RWPE1 (cell line): Measurements from ENCODE around the gene FAM98C.
A peak's percentile ranks its signal among the peaks of the same experiment; 100 is the strongest.

Experiments used
- CTCF ChIA-PET: fragments of 350-600 bp; sonication (Branson Sonifier 250); formaldehyde crosslinking; extraction: SDS; loops from one replicate; lab custom pipeline; 2021; lab: Yijun Ruan, JAX
- POLR2A ChIA-PET: fragments of 400-600 bp; formaldehyde crosslinking; extraction: SDS; loops from one replicate; lab custom pipeline; 2020; ENCODE audit warnings: antibody characterized with exemption; ENCODE audit not compliant: low non-redundant PET; lab: Yijun Ruan, JAX
- DNase-seq: peaks from one replicate; pipeline ENCODE4 v3.0.0; 2012; ENCODE audit warnings: low spot score
- H3K27ac ChIP-seq: fragments of 450-650 bp; 2 replicates; pipeline ENCODE4 v1.5.1; 2017
- TF ChIP-seq, protein P1 (sequence below): fragments of 450-650 bp; conservative IDR thresholded peaks from 2 replicates; pipeline ENCODE4 v1.5.1; 2017; ENCODE audit warnings: low read depth, mild to moderate bottlenecking

FAM98C gene

DNA sequence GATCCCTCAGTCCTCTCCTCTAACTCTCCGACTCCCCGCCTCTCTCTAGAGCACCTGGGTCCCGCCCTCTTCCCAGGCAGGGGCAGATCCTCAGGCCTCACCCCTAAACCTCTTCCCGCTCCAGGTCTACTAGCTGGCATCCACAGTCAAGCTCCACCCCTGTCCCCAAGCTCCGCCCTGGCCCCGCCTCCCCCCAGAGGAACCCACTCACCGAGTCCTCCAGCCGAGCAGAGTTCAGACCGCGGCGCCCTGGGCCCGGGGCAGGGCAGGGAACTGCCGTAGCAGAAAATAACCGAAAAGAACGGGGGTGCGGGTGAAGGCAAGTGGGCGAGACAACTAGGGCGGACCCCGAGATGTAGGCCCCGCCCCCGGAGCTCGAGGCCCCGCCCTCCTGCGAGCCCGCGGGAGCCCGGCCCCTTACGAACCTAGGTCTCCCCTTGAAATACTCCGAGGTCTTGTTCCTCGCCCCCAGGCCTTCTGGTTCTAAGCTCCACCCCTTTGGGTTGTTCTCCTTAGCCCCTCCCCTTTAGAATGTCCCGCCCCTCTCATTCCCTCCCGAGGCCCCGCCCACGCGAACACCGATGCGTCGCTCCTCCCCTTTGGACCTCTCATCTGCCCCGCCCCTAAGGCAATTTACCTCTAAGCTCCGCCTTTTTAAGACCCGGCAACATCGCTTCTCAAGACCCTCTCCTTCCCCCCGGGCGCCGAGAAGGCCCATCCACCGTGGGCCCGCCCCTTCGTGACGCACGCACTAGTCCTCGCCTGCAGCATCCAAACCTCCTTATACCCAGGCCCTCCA, 15.1 kb upstream of the FAM98C start, which contains the start of gene GGN:
GGN (minus strand) TSS at position 485 of the 799 bp plus-strand sequence. CDS start 773 bp downstream, outside the sequence.
- ChIA-PET CTCF (interaction anchor here (0.6 to 0.7 kb wide), 2 partner anchors 28 to 519 kb away, joined by 4 read pairs; no protein-coding TSS in a partner anchor), POLR2A (interaction anchor here (0.6 to 1.7 kb wide), 4 partner anchors 13 to 145 kb away, joined by 3 to 14 read pairs (median 8); partner anchors contain the start of genes CATSPERG and PSMD8)
- TF ChIP-seq, protein P1, sequence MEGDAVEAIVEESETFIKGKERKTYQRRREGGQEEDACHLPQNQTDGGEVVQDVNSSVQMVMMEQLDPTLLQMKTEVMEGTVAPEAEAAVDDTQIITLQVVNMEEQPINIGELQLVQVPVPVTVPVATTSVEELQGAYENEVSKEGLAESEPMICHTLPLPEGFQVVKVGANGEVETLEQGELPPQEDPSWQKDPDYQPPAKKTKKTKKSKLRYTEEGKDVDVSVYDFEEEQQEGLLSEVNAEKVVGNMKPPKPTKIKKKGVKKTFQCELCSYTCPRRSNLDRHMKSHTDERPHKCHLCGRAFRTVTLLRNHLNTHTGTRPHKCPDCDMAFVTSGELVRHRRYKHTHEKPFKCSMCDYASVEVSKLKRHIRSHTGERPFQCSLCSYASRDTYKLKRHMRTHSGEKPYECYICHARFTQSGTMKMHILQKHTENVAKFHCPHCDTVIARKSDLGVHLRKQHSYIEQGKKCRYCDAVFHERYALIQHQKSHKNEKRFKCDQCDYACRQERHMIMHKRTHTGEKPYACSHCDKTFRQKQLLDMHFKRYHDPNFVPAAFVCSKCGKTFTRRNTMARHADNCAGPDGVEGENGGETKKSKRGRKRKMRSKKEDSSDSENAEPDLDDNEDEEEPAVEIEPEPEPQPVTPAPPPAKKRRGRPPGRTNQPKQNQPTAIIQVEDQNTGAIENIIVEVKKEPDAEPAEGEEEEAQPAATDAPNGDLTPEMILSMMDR, result no peak
- DNase-seq, result peak; percentile 98
- H3K27ac ChIP-seq, result peak within 1 kb of the TSS; percentile 94

DNA sequence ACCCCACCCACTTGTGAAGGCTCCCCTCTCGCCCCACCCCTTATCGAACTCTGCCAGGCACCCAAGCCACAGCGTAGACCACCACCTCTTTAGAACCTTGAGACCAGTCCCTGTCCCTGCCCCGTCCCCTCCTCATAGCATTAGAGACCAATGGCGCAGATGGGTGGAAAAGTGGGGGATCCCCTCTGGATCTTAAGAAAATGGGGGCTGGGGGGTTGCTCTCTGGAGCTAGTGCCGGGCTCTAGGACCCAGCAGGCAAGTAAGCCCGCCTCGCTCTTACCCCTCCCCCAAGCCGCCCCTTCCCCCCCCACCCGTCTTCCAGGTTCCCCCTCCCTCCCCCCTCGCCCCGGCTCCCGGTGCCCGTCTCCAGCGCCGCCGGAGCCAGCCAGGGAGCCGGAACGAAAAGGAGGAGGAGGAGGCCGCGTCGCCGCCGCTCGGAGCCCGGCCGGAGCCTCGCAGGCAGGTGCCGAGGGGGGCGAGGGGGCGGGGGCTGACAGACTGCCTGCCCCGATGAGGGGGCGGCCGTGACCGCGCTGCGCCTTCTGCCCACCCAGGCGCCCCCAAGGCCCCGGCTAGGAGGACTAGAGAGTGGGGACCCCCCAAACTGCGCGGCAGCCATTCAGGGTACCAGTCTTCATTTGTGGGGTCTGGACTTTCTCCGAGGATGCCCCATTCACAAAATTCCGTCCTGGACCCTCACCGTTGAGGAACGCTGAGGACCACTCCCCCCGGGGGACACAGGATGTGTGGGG, 14.4 kb upstream of the FAM98C start, which contains the start of gene SPRED3:
SPRED3 (plus strand) TSS at position 349 of the 752 bp plus-strand sequence. CDS start 1,606 bp downstream, outside the sequence.
- peak; percentile 76 for DNase-seq
- ChIA-PET CTCF (no interaction called here), POLR2A (interaction anchor here (1.0 to 1.7 kb wide), 3 partner anchors 13 to 84 kb away, joined by 3 to 14 read pairs (median 7); partner anchors contain the start of genes CATSPERG and PSMD8)
- H3K27ac ChIP-seq, result peak within 1 kb of the TSS; percentile 94
- TF ChIP-seq, protein P1, result no peak

DNA sequence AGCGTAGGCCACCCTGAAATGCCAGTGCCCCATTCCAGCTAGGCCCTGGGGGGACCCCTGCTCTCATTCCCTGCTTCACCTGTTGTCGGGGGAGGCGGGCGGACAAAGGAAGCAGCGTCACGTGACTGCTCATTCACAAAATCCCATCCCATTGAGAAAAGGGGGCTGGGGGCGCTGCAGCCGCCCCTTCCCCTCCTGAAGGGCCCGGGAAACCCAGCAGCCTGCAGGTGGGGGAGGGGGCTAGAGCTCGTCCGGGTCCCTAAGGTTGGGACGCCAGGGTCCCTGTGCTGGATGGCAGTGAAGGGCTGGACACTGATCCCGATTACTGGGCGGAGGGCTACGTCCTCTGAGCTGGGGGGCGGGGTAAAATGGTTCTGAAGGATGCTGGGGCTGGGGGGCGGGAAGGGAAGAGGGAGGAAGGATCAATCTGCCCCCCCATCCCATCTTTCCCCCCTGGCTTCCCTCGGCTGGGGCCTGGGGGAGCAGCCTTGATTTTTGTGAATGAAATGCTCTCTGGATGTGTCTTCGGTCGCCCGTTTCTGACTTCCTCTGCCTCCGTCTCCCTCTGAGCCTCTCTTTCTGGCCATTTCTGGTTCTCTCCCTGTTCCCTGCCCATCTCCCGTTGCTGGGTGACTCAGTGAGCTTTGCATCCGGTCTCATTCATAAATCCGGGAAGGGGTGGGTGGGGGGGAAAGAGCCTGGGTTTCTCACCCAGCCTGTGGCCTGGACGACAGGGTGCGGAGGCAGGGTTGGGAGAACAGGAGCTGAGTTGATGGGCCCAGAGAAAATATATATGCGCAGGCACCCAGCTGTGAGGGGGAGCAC, 13.6 kb upstream of the FAM98C start:
- TF ChIP-seq, protein P1, result no peak
- peak overlapping the region; percentile 94 for H3K27ac ChIP-seq
- POLR2A ChIA-PET, result interaction anchor here (0.6 kb wide), 1 partner anchor 13 kb away, joined by 4 read pairs; no protein-coding TSS in a partner anchor
- peak; percentile 91 for DNase-seq
- CTCF ChIA-PET, result no interaction called here

DNA sequence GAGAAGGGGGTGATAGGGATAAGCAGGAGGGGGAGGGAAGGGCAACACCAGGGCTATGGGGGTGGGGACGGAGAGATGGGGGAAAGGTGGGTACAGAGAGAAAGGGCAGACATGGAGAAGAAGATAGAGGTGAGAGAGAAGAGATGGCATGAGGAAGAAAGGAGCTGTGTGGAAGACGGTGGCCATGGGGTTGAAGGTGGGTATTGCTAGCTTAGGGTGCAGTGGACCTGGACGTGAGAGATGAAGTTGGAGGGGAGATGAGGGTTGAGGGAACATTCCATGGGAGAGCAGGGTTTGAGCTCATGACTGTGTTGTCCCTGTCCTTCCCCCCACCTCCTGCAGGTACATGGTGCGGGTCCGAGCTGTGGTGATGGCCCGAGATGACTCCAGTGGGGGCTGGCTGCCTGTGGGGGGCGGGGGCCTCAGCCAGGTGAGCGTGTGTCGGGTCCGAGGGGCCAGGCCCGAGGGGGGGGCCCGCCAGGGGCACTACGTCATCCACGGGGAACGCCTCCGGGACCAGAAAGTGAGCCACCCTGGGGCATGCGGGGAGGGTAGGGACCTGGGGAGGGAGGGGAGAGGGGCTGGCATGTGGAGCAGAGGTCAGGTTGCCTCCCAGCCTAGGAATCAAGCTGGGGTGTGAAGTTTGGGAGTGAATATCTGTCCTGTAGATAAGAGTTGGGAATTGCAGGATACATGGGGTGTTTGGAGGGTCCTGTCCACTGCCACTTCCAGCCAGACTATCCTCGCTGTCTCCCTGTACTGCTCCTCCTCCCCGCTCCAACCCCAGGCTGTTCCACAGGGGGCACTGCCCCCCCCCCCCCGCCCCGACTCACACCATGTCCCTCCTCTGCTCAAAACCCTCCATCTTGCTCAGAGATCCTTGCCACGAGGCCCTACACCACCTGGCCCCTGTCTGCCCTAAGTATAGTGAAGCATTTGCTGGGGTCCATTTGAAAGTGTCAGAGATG, 12.7 kb upstream of the FAM98C start:
- ChIA-PET POLR2A (no interaction called here), CTCF (no interaction called here)
- DNase-seq, result no peak
- H3K27ac ChIP-seq, result peak overlapping the region; percentile 94
- TF ChIP-seq, protein P1, result no peak

DNA sequence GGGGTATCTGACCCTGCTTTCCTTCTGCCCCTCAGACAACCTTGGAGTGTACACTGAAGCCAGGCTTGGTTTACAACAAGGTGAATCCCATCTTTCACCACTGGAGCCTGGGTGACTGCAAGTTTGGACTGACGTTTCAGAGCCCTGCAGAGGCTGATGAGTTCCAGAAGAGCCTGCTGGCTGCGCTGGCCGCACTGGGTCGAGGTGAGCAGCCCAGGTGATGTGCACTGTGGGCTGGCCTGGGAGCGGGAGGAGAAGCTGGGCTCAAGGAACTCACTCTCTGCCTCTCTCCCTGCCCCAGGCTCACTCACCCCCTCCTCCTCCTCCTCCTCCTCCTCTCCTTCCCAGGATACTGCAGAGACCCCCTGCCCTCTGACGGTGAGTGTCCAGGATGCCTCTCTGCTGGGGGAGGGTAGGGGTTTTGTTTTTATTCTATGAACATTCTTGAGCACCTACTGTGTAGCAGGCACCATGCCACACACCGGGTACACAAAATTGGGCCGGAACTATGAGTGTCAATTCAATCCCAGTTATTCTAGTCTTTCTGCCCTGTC, 10.9 kb upstream of the FAM98C start:
- DNase-seq, result no peak
- POLR2A ChIA-PET, result no interaction called here
- TF ChIP-seq, protein P1, result no peak
- H3K27ac ChIP-seq, result peak overlapping the region; percentile 47
- CTCF ChIA-PET, result no interaction called here
